Islet precursor cell (in vitro differentiated cells): ENCODE data around the gene RBM20.

Experiments
- DNase-seq: peaks from one replicate; pipeline ENCODE4 v3.0.0-alpha.2; 2018

RBM20 gene

DNA sequence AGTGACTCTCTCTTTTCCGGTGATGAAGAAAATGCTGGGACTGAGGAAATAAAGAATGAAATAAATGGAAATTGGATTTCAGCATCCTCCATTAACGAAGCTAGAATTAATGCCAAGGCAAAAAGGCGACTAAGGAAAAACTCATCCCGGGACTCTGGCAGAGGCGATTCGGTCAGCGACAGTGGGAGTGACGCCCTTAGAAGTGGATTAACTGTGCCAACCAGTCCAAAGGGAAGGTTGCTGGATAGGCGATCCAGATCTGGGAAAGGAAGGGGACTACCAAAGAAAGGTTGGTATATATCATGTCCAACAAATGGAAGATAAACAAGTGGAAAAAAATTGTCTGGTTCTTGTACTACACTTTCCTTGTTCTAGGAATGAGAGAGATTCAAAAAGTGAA lies 237.1 kb downstream of the RBM20 start:
- DNase-seq: no peak

GRCh38 chr10:110881905-110882304 lies 237.8 kb downstream of the RBM20 start:
- no peak for DNase-seq

- DNase-seq: no peak
These were observed 239.8 kb downstream of the RBM20 start for GRCh38 chr10:110883924-110884323.

- no peak for DNase-seq
These were observed 242.0 kb downstream of the RBM20 start for GRCh38 chr10:110885932-110886674.

DNA sequence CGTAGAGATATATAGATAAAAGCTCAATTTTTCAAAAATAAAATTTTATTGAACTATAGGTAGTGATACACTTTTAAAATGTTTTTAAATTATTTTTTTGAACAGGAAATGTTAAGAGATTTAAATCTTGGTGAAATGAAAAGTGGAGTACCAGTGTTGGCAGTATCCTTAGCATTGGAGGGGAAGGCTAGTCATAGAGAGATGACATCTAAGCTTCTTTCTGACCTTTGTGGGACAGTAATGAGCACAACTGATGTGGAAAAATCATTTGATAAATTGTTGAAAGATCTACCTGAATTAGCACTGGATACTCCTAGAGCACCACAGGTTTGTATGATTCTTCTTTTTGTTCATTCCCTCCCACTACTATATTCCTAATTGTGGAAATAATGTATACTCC lies 243.4 kb downstream of the RBM20 start:
- DNase-seq: no peak
